ENCODE data around the gene CST6.

CST6 gene

GRCh38 chr11:66011239-66011784 is 496 bp upstream of the CST6 start:
- no peak overlapping the region for H2AFZ ChIP-seq (ENCODE audit: low read length)
- H3K9ac ChIP-seq (ENCODE audit: low read depth, low read length, poor library complexity, severe bottlenecking), result no peak overlapping the region
- no peaks in the 10 kb centered on the region for H3K27me3 ChIP-seq (ENCODE audit: insufficient read depth, low read length, poor library complexity, severe bottlenecking)
- TF ChIP-seq EZH2phosphoT487 (IDR thresholded peaks at IDR 0.05; ENCODE audit: borderline replicate concordance) (no peak), CTCF (conservative IDR thresholded peaks at IDR 0.05; ENCODE audit: low read length) (no peak)
- no peaks in the 10 kb centered on the region for H3K79me2 ChIP-seq (ENCODE audit: insufficient read depth, low read length)
- H3F3A ChIP-seq (ENCODE audit: low read depth), result no peaks in the 10 kb centered on the region
- H3K9me2 ChIP-seq (replicated peaks; ENCODE audit: low read depth, low read length), result no peaks in the 10 kb centered on the region
- no peaks in the 10 kb centered on the region for H3K36me3 ChIP-seq (ENCODE audit: insufficient read depth, low read length)
- no peaks in the 10 kb centered on the region for H4K20me1 ChIP-seq (ENCODE audit: insufficient read depth, low read length, poor library complexity, severe bottlenecking)
- H3K4me3 ChIP-seq (ENCODE audit: low read length, poor library complexity, severe bottlenecking), result no peak overlapping the region
- no peaks in the 10 kb centered on the region for H3K9me3 ChIP-seq (ENCODE audit: insufficient read depth, low read depth, low read length)
- peaks cover 12% of the 10 kb centered on the region for H3K4me1 ChIP-seq (ENCODE audit: insufficient read depth, low read length, poor library complexity, severe bottlenecking)
- no peak overlapping the region for H3K4me2 ChIP-seq (ENCODE audit: low read depth, low read length, poor library complexity, severe bottlenecking)

- Histone ChIP-seq H3K4me1 (ENCODE audit: insufficient read depth, low read length, poor library complexity, severe bottlenecking) (peaks cover 7% of the 10 kb centered on the region), H2AFZ (ENCODE audit: low read length) (no peak overlapping the region), H4K20me1 (ENCODE audit: insufficient read depth, low read length, poor library complexity, severe bottlenecking) (no peaks in the 10 kb centered on the region), H3K36me3 (ENCODE audit: insufficient read depth, low read length) (no peaks in the 10 kb centered on the region), H3K79me2 (ENCODE audit: insufficient read depth, low read length) (no peaks in the 10 kb centered on the region), H3K9me2 (replicated peaks; ENCODE audit: low read depth, low read length) (no peaks in the 10 kb centered on the region), H3F3A (ENCODE audit: low read depth) (no peaks in the 10 kb centered on the region), H3K4me2 (ENCODE audit: low read depth, low read length, poor library complexity, severe bottlenecking) (no peak overlapping the region), H3K4me3 (ENCODE audit: low read length, poor library complexity, severe bottlenecking) (no peak overlapping the region), H3K9ac (ENCODE audit: low read depth, low read length, poor library complexity, severe bottlenecking) (no peak overlapping the region), H3K9me3 (ENCODE audit: insufficient read depth, low read depth, low read length) (no peaks in the 10 kb centered on the region), H3K27me3 (ENCODE audit: insufficient read depth, low read length, poor library complexity, severe bottlenecking) (no peaks in the 10 kb centered on the region)
- TF ChIP-seq EZH2phosphoT487 (IDR thresholded peaks at IDR 0.05; ENCODE audit: borderline replicate concordance), result no peak
- TF ChIP-seq CTCF (conservative IDR thresholded peaks at IDR 0.05; ENCODE audit: low read length), result no peak
These were observed 650 bp downstream of the CST6 start for GRCh38 chr11:66012371-66012945.

DNA sequence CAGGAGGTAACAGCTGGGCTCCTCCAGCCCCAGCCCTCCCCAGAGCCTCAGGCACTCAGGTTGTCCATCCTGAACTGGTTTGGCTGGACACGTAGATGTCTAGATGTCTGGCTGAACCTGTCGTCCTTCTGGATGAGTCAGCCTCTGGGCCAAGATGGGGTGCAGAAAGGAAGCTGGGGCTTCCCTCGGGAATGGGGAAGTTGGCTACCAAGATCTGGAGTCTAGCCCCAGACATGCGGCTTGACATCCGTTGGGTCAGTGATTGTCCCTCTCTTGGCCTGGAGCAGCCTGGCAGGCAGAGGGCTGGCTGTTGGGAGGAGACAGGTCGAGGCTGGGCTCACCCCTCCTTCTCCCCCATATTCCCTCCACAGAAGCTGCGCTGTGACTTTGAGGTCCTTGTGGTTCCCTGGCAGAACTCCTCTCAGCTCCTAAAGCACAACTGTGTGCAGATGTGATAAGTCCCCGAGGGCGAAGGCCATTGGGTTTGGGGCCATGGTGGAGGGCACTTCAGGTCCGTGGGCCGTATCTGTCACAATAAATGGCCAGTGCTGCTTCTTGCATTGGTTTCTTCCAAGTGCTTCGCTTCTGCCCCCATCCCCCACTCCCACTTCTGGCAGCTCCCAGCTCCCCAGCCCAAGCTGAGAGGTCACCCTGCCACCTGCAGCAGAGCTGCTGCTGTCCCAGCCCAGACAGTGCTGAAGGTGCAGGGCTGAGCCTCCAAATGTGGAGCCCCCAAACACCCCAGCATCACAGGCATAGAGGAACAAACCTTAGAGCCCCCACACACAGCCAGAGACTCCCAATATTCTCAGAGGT is 1.3 kb downstream of the CST6 start:
- H3F3A ChIP-seq (ENCODE audit: low read depth), result no peaks in the 10 kb centered on the region
- no peaks in the 10 kb centered on the region for H4K20me1 ChIP-seq (ENCODE audit: insufficient read depth, low read length, poor library complexity, severe bottlenecking)
- no peaks in the 10 kb centered on the region for H3K9me3 ChIP-seq (ENCODE audit: insufficient read depth, low read depth, low read length)
- H3K36me3 ChIP-seq (ENCODE audit: insufficient read depth, low read length), result no peaks in the 10 kb centered on the region
- no peak overlapping the region for H3K9ac ChIP-seq (ENCODE audit: low read depth, low read length, poor library complexity, severe bottlenecking)
- no peak overlapping the region for H2AFZ ChIP-seq (ENCODE audit: low read length)
- peaks cover 7% of the 10 kb centered on the region for H3K4me1 ChIP-seq (ENCODE audit: insufficient read depth, low read length, poor library complexity, severe bottlenecking)
- no peak overlapping the region for H3K4me3 ChIP-seq (ENCODE audit: low read length, poor library complexity, severe bottlenecking)
- no peak overlapping the region for H3K4me2 ChIP-seq (ENCODE audit: low read depth, low read length, poor library complexity, severe bottlenecking)
- no peaks in the 10 kb centered on the region for H3K9me2 ChIP-seq (replicated peaks; ENCODE audit: low read depth, low read length)
- TF ChIP-seq EZH2phosphoT487 (IDR thresholded peaks at IDR 0.05; ENCODE audit: borderline replicate concordance) (no peak), CTCF (conservative IDR thresholded peaks at IDR 0.05; ENCODE audit: low read length) (no peak)
- no peaks in the 10 kb centered on the region for H3K27me3 ChIP-seq (ENCODE audit: insufficient read depth, low read length, poor library complexity, severe bottlenecking)
- H3K79me2 ChIP-seq (ENCODE audit: insufficient read depth, low read length), result no peaks in the 10 kb centered on the region
